NCI-H2029 (cell line): ENCODE data around the gene BCORL1.
A peak's percentile ranks its signal among the peaks of the same experiment; 100 is the strongest.

Source experiments
- DNase-seq: peaks from one replicate; lab custom pipeline; 2025; lab: John Stamatoyannopoulos, UW

The BCORL1 gene

DNA sequence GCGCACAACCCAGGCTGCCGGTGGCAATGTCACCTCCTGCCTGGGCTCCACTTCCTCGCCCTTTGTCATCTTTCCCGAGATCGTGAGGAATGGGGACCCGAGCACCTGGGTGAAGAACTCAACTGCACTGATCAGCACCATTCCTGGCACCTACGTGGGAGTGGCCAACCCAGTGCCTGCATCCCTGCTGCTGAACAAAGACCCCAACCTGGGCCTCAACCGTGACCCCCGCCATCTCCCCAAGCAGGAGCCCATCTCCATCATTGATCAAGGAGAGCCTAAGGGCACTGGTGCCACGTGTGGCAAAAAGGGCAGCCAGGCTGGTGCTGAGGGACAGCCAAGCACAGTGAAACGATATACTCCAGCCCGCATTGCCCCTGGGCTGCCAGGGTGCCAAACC, 32.3 kb downstream of the BCORL1 start:
- no peak for DNase-seq

DNA sequence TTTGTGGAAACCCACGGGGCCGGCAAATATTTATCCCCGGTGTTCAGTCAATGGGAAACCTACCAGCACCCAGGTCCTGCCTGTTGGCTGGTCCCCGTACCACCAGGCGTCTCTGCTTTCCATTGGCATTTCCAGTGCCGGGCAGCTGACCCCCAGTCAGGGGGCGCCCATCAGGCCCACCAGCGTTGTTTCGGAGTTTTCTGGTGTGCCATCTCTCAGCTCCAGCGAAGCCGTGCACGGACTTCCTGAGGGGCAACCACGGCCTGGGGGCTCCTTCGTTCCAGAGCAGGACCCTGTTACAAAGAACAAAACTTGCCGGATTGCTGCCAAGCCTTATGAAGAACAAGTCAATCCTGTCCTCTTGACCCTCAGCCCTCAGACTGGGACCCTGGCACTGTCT, 32.7 kb downstream of the BCORL1 start:
- DNase-seq: no peak

DNA sequence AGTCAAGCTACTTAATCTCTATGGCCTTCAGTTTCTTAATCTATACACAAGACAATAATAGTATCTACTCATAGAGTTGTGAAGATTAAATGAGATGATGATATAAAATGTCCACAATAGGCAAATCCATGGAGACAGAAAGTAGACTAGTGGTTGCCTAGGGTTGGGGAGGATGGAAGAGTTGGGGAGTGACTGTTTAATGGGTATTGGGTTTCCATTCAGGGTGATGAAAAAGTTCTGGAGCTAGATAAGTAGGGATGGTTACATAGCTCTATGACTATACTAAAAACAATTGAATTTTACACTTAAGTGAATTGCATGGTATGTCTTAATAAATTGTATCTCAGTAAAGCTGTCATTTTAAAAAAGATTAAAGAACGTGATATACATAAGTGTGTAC, 35.7 kb downstream of the BCORL1 start:
- no peak for DNase-seq

DNA sequence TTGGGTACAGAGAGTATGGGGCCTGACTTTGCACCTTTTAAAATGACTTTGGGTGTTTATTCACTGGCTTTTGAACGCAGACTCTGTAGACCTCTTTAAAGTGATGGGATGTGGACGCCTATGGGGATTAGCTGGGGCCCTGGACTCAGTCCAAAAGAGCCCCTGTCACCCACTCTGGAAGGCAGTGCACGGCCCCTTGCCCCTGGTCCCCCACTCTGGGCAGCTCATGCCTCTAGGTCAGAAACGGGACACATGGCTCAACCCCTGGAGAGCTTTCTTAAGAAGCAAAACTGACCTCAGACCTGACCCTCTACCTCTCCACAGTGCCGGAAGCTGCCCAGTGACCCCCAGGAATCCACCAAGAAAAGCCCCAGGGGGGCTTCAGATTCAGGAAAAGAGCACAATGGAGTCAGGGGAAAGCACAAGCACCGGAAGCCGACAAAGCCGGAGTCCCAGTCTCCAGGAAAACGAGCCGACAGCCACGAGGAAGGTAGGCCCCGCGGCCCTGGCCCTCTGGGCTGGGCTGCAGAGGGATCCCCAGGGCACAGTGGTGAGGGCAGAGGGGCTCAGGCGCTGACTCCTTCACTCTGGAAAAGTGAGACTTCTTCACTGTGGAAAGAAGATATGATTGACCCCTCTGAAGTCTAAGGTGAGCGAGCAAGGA, 38.4 kb downstream of the BCORL1 start:
- no peak for DNase-seq

DNA sequence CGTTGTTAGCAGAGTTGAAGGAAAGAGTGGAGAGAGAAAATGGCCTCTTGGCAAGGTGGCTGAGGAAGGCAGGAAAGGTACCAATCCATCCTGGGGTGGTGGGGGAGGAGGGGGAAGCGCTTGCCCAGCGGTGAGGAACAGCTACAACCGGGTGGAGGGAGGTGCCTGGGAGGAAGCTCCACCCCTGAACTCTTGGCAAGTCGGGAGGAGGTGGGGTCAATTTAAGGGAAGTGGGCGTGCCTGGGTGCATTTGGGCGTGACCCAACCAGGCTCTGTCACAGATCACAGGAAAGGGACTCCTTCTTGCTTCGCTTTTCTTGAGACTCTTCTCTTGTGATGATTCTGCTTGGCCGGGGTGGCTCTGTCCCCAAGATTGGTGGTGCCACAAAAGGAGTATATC, 41.7 kb downstream of the BCORL1 start:
- peak; percentile 48 for DNase-seq

DNA sequence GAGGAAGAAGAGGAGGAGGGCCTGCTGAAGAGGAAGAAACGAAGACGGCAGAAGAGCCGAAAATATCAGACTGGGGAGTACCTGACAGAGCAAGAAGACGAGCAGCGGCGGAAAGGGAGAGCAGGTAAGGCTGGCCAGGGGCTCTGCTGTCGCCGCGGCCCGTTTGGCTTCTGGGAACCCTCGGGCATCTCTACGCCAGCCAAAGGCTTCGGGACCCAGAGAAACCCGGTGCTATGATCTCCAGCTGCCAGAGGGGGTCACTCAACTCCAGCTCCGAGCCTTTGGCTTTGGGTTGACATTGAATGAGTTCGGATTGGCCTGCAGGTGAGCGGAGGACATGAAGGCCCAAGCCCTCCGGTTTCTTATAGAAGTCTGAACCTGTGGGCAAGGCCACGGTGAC, 42.8 kb downstream of the BCORL1 start:
- no peak for DNase-seq

DNA sequence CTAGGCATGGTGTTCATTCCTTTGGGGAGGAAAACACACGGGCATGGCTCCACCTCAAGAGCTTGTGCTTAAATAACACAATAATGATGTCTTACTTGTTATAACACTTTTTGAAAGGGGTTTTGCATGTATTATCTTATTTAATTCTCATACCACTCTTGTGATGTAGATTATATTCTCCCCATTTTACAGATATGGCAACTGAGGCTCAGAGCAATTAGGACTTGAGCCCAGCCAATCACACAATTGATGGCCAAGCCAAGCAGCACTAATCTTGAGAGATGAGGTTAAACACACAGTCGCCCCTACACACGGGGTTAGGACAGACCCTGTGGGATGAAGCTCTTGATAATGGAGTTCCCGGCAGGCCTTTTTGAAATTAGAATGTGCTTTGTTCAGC, 45.1 kb downstream of the BCORL1 start:
- no peak for DNase-seq

DNA sequence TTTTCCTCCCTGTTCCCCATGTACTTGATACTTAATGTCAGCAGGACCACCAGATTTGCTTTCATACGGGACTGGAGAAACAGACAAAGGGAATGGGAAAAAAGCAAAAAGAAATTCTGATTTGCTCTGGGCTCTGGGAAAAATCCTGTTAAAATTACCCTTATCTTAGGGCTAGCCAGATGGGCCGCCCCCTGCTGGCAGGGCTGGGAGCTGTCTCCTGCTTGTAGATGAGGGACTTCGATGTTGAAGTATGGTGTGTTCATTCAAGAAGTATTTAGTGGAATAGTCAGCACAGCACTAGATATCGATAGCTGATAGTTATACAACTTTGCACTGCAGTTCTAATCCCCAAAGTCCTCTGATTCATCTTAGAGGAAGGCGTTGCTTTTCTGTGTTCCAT, 45.8 kb downstream of the BCORL1 start:
- DNase-seq: no peak

DNA sequence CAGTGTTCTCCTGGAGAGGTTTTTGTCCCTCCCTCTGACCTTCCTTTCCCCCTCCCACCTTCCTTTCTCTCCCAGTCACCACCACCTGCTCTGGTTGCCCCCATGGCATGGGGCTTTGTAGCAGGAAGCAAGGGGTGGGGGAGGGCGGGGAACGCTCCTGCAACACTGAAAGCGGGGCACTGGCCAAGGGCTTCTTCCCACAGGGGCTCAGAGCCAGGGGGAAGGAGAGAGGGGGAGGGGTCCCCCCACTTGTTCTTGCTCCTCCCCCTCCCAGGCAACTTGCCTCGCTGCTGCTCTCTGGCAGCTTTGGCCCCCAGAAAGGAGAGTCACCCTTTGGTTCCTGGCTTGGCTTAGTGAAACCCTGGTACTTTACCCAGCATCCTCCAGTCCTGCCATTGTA, 48.4 kb downstream of the BCORL1 start:
- DNase-seq: no peak

DNA sequence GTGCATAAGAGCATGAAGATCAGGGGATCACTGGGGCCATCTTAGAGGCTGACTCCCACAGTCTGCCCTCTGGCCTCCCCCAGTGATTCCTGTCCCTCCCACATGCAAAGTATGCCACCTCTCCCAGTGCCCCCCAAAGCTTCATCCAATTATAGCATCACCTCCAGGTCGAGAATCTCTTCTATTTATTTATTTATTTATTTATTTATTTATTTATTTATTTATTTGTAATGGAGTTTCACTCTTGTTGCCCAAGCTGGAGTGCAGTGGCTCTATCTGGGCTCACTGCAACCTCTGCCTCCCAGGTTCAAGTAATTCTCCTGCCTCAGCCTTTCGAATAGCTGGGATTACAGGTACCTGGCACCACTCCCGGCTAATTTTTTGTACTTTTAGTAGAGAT, 50.1 kb downstream of the BCORL1 start:
- DNase-seq: no peak

DNA sequence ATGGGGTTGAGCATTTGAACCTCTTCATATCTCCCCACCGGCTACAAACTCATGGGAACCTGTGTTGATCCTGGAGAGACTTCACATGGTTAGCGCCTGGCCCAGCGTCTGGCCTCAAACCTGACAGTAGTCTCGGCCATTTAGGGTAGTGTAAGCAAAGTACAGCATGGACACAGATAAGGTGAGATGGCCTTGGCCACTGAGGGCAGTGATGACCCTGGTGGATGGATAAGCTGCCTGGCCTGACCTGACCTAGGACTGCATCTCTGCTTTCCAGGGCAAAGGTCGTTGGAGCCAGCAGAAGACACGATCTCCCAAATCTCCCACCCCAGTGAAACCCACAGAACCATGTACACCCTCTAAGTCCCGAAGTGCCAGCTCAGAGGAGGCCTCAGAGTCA, 51.7 kb downstream of the BCORL1 start:
- no peak for DNase-seq

DNA sequence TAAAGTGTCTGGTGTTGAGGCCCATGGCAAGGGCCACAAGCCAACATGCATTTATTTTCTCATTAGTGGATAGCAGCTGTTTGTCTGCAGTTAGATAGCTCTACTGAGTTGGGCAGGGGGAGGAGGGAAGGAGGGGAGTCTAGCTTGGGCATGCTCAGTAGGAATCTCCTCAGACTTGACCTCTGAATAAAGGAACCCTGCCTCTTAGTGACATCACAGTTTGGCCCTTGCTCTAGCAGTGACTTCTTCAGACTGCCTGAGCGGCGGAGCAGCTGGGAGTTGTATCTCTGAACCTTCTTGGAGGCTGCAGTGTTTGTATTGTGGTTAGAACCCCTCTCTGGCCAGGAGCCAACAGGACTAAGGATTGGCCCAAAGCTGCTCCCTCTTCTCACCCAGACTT, 57.4 kb downstream of the BCORL1 start:
- DNase-seq: no peak

DNA sequence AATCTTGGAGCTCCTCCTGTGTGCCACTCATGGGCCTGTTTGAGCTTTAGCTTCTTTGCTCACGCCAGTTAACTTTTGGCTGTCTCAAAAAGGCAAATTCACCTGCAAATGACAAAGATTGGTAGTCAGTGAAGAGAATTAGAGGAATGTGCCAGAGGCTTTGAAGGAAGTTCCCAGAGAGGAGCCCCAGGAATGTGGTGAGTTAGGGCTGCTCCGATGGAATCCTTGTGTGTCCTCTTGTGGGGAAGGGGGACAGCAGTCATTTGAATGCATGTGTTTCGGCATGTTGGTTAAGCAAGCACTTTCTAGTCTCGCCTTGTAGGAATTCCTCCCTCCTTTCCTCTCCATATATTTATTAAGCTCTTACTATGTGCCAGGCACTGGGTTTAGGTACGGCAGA, 65.0 kb downstream of the BCORL1 start:
- no peak for DNase-seq

DNA sequence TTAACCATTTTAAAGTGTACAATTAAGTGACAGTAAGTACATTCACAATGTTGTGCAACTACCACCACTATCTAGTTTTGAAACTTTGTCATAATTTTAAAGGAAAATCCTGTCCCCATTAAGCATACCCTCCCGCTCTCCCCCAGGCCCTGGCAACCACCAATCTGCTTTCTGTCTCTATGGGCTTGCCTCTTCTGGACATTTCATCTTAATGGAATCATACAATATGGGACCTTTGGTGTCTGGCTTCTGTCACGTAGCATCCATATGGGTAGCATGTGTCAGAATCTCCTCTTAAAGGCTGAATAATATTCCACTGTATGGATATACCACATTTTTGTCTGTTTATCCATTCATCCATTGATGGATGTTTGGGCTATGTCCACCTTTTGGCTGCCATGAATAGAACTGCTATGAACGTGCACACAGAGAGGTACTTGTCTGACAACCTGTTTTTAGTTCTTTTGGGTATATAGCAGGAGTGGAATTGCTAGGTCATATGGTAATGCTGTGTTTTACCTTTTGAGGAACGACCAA, 66.3 kb downstream of the BCORL1 start:
- DNase-seq: no peak

DNA sequence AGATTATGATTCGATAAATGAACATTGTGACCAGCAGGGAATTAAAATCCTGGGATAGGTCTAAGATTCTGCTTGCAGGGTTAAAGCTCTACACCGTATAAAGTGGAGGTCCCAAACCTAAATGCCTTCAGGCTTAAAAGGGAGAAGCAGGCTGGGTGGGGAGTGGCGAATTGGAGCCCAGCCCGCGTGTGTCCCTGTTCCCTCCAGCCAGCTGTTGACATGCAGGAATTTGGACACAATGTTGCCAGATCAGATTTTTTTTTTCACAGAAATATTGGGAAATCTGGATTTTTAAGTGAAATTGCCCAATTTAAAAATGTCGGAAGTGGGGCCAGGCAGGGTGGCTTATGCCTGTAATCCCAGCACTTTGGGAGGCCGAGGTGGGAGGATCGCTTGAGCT, 67.4 kb downstream of the BCORL1 start:
- DNase-seq: no peak

DNA sequence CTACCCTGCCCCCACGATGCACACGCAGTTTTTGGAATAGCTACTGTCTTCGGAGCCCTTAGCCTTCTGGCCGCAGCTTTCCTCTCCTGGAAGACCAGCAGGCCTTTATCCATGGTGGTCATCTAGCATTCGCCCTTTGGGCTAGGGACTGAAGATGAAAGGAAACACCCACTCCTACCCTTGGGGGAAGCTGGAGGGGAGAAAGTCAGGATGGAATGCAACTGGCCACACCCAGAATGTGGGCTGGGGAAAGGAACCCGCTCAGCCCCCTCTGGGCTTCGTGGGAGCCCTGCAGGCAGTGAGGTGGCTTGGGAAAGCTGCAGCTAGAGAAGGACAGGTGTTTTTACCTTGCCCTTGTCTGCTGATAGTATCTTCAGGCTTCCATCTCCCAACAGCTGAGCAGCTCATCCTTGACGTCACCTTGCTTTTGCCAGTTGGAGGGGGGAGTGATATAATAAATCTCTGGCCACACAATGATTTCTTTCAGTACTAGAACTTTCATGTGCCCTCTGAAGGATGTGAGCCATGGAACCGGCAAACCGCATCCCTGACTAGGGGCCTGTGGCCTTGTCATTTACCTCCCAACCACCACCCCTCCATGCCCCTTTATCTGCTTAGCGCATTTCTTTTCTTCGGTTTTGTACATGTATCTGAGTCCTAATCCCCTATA, 68.9 kb downstream of the BCORL1 start:
- no peak for DNase-seq

DNA sequence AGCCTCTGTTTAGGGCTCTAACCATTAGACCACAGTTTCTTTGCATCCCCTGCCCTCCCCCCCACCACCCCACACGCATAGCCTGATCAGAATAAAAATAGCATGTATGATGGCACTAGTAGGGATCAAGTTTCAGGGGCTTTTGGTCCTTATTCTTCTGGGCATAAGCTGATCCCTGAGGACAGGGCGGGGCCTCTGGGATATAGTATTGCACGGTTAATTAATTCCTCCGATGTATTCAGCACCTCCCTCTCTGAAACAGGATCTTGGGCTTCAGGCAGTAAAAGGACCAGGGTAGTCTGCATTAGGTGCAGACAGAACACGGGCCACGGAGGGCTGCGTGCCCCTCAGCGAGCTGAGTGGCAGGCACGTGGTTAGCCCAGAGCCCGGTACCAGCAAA, 70.8 kb downstream of the BCORL1 start:
- no peak for DNase-seq

DNA sequence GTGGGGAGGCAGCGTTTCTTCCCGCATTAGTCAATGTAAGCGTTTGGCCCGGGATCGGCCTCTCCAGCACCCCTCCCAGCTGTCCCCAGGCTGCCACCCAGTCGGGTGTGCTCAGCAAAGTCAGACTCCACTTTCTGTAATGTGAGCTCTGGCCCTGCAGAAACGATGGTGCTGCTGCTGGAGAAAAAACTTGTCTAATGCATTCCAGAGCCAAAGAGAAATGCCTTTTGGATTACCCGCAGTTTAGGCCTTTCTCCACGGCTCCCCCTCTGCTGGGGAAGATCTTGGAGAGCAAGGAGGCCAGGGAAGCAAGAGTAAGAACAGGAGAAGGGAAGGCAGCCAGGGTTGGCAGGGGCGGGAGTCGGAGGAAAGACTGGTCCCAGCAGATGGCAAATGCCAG, 72.7 kb downstream of the BCORL1 start:
- DNase-seq: no peak

DNA sequence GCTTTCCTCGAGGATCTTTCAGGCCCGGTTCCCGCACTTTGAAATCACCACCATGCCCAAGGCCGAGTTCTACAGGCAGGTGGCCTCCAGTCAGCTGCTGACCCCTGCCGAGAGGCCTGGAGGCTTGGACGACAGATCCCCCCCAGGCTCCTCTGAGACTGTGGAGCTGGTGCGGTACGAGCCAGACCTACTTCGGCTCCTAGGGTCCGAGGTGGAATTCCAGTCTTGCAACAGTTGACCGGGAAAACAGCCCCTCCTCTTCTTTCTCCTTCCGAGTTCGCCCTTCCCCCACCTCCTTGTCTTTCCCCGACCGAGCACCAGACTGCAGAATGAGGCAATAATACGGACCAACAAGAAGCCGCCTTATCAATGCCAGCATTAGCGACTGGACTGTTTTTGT, 73.5 kb downstream of the BCORL1 start:
- no peak for DNase-seq

DNA sequence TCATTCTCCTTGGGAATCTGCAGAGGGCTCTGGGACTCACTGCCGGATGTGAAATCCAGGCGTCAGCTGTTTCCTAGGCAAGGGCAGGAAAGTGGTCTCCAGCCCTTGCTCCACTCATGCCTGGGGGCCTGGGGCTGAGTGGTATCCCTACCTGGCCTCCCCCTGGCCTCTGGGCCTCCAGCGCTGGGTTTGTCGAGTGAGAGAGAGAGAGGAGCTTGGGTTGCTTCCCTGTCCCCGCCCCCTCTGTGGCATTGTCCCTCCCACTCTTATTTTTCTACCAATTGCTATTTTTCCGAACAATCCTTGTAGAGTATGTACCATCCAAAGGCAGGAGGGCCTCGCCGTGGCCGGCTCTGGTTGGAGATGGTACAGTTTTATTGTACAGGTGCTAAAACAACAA, 74.8 kb downstream of the BCORL1 start:
- DNase-seq: no peak

DNA sequence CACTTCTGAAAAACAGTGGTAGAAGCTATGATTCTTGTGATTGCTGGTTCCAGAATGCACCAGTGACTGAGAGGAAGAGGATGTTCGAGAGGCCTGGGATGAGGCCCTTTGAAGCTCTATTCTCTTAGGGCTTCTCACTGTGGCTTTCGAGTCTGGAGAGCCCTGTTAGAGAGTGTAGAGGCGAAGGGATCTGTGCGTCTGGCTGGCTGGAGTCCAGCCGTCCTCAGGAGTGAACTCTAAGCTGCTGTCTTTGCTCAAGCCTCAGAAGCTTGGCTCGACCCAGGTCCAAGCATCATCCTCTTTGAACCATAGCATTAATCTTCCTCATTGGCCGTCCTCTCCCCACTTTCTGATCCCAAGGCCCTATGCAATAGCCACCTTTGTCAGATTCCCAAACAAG, 76.2 kb downstream of the BCORL1 start:
- no peak for DNase-seq

DNA sequence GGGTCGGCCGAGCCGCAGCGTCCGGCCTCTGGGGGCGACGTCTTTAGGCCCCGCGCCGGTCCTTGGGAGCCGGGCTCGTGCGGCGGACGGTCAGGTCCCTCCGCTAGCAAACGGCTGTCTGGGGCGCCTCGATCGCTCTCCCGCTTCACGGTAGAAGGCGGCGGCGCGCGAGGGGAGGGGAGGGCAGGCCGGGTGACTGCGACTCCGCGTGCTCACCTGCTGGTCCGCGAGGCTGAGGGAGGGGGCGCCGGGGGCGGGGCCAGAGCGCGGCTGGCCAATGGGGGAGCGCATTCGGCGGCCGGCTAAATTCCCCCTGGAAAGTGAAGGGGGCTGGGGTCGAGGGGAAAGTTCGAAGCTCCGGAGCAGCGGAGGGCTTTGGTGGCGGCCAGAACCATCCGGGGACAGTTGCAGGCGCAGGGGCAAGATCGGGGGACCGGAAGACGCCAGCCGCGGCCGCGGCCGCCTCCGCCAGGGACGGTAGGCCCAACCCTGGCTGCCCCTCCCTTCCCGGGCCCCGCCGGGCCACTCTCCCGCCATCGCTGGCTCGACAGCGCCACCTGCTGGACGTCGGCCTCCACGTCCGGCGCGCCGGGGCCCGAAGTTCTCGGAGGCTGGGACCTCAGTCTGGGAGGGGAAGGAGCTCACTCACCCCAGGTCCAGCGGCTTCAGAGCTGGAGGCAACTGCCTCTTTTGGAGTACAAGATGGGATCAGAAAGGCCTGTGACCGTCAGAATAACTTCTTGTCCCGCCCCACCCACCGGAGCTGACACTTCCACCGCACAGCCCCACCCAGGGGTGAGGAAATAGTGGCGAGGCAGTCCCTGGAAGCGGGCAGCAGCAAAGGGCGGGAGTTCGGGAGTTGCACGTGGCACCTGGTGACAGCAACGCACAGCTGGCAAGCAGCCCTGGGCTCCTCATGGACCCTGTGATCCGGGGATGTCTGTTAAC, 78.0 kb downstream of the BCORL1 start:
- DNase-seq: peak; percentile 48
